Nephron (organoid): ENCODE data around the gene CSF1R.

Experiments
- H3K27ac Mint-ChIP-seq, 3 experiments: 2 replicates each; pipeline ENCODE4 v1.8.0; 2020; ENCODE audit warnings: mixed read lengths in 3 of 3, mild to moderate bottlenecking in 2 of 3, moderate library complexity in 1 of 3
- H3K27me3 Mint-ChIP-seq: 2 replicates; pipeline ENCODE4 v1.8.0; 2021; ENCODE audit warnings: low read depth, mild to moderate bottlenecking, moderate library complexity, mixed read lengths
- H3K36me3 Mint-ChIP-seq: 2 replicates; pipeline ENCODE4 v1.8.0; 2020; ENCODE audit warnings: low read depth, mixed read lengths
- H3K4me1 Mint-ChIP-seq: 2 replicates; pipeline ENCODE4 v1.8.0; 2020; ENCODE audit warnings: mixed read lengths
- H3K4me3 Mint-ChIP-seq, 3 experiments: 2 replicates each; pipeline ENCODE4 v1.8.0; 2020; ENCODE audit warnings: mild to moderate bottlenecking in 3 of 3, mixed read lengths in 3 of 3, moderate library complexity in 2 of 3
- H3K9me3 Mint-ChIP-seq: 2 replicates; pipeline ENCODE4 v1.8.0; 2020; ENCODE audit warnings: mixed read lengths
- TF ChIP-seq, protein P1 (sequence below), 3 experiments: fragments of 200-600 bp; sonication (generic); IDR thresholded peaks; one replicate each; pipeline ENCODE4 v1.5.0; 2021; ENCODE audit warnings: antibody characterized with exemption in 3 of 3; ENCODE audit not compliant: unreplicated experiment in 3 of 3

CSF1R gene

DNA sequence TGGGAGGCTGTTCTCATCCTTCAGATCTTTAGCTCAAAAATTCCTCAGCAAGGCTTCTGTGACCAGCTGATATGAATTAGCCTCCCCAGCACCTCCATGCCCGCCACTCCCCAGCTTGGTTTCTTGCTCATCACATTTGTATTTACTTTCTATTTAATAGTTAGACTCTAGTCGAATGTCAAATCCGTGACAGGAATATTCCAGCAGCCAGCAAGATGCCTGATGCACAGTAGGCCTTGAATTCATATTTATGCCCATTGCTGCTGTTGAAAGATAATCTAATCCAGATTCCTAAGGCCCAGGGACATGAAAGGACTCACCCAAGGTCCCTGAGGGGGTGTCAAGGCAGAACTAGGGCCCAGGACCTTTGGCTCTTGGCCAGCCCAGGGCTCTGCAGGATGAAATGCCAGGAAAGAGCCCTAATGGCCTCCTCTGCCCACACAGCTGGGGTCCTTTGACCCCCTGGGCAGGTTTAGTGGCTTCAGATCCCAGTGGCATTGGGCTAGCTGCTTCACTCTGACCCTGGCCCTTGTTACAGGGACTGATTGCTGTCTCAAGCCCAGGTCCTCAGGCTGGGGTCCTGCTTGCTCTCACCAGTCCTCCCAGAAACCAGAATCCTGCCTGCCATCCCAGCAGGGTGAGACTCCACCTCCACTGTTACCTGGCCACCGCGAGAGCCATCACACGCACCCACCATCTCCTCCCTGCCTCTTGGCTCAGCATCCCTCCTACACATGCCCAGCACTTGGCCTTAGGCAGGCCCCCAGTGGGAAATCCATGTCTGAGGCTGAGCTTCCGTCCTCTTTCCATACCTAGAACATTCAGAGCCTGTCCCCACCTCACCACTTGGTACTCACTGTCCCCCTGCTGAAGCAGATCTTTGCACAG is 7.3 kb downstream of the CSF1R start:
- Mint-ChIP-seq H3K4me3 (no peak overlapping the region), H3K27ac (peak overlapping the region in 2 of 3 experiments; percentile 7 to 47), H3K9me3 (no peaks in the 10 kb centered on the region), H3K4me1 (peaks cover 23% of the 10 kb centered on the region), H3K36me3 (no peaks in the 10 kb centered on the region), H3K27me3 (peaks cover 14% of the 10 kb centered on the region)
- TF ChIP-seq, protein P1, sequence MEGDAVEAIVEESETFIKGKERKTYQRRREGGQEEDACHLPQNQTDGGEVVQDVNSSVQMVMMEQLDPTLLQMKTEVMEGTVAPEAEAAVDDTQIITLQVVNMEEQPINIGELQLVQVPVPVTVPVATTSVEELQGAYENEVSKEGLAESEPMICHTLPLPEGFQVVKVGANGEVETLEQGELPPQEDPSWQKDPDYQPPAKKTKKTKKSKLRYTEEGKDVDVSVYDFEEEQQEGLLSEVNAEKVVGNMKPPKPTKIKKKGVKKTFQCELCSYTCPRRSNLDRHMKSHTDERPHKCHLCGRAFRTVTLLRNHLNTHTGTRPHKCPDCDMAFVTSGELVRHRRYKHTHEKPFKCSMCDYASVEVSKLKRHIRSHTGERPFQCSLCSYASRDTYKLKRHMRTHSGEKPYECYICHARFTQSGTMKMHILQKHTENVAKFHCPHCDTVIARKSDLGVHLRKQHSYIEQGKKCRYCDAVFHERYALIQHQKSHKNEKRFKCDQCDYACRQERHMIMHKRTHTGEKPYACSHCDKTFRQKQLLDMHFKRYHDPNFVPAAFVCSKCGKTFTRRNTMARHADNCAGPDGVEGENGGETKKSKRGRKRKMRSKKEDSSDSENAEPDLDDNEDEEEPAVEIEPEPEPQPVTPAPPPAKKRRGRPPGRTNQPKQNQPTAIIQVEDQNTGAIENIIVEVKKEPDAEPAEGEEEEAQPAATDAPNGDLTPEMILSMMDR (IDR thresholded peaks at IDR 0.05; ENCODE audit: unreplicated experiment in 3 of 3): no peak

- Mint-ChIP-seq H3K9me3 (no peaks in the 10 kb centered on the region), H3K36me3 (no peaks in the 10 kb centered on the region), H3K4me3 (no peak overlapping the region), H3K27ac (no peak overlapping the region), H3K27me3 (peaks cover 11% of the 10 kb centered on the region), H3K4me1 (peaks cover 16% of the 10 kb centered on the region)
- TF ChIP-seq, protein P1 (IDR thresholded peaks at IDR 0.05; ENCODE audit: unreplicated experiment in 3 of 3): no peak
Measured at GRCh38 chr5:150077996-150078801, 8.2 kb downstream of the CSF1R start.

GRCh38 chr5:150077060-150077459 is 9.3 kb downstream of the CSF1R start:
- Mint-ChIP-seq H3K4me3 (no peak overlapping the region), H3K36me3 (no peaks in the 10 kb centered on the region), H3K4me1 (peaks cover 10% of the 10 kb centered on the region), H3K9me3 (no peaks in the 10 kb centered on the region), H3K27ac (no peak overlapping the region), H3K27me3 (peaks cover 11% of the 10 kb centered on the region)
- TF ChIP-seq, protein P1 (IDR thresholded peaks at IDR 0.05; ENCODE audit: unreplicated experiment in 3 of 3): no peak

DNA sequence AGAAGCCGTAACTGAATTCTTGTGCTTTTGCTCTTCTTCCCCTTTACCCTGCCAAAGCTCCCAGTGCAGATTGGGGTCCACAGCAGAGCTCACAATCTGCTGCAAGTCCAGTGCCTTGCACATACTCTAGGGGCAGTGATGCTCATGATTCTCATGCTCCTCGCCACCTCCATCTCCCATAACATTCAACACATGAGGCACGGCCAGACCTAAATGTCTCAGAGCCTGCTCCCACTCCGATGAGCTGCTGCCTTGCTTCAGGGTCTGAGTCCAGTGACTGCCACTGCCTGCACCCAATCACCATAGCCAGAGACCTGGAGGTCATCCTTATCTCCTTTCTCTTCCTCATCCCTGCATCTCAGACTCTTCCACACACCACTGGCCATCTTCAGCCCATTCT is 10.5 kb downstream of the CSF1R start:
- Mint-ChIP-seq H3K27me3 (peaks cover 11% of the 10 kb centered on the region), H3K9me3 (no peaks in the 10 kb centered on the region), H3K36me3 (no peaks in the 10 kb centered on the region), H3K4me1 (no peaks in the 10 kb centered on the region), H3K27ac (no peak overlapping the region), H3K4me3 (no peak overlapping the region)
- TF ChIP-seq, protein P1 (IDR thresholded peaks at IDR 0.05; ENCODE audit: unreplicated experiment in 3 of 3): no peak

- Mint-ChIP-seq H3K4me3 (no peak overlapping the region), H3K27me3 (peaks cover 11% of the 10 kb centered on the region), H3K4me1 (no peaks in the 10 kb centered on the region), H3K27ac (no peak overlapping the region), H3K36me3 (no peaks in the 10 kb centered on the region), H3K9me3 (no peaks in the 10 kb centered on the region)
- TF ChIP-seq, protein P1 (IDR thresholded peaks at IDR 0.05; ENCODE audit: unreplicated experiment in 3 of 3): no peak
Measured at GRCh38 chr5:150075233-150075632, 11.1 kb downstream of the CSF1R start.
